Neuronal stem cell (in vitro differentiated cells): Measurements from ENCODE around the gene EPHA2. TPM values are rescaled to one million over a fixed set of nuclear protein-coding genes. Genes with fewer than 3 reads are reported as not detected.
A peak's percentile ranks its signal among the peaks of the same experiment; 100 is the strongest.

Experiments
- DNase-seq: peaks from one replicate; pipeline ENCODE4 v3.0.0-alpha.2; 2013; ENCODE audit warnings: low spot score
- H2AFZ ChIP-seq: one replicate; pipeline ENCODE4 v1.6.1; 2013; ENCODE audit warnings: mild to moderate bottlenecking, low read length, inconsistent platforms
- H2AK5ac ChIP-seq: 2 replicates; pipeline ENCODE4 v1.6.1; 2013; ENCODE audit warnings: low read depth, mild to moderate bottlenecking, inconsistent platforms, low read length, moderate library complexity, mixed read lengths
- H2BK120ac ChIP-seq: 2 replicates; pipeline ENCODE4 v1.6.1; 2013; ENCODE audit warnings: low read depth, mild to moderate bottlenecking, inconsistent platforms, low read length, moderate library complexity, mixed read lengths
- H2BK12ac ChIP-seq: one replicate; pipeline ENCODE4 v1.6.1; 2013; ENCODE audit warnings: low read length, inconsistent platforms
- H2BK15ac ChIP-seq: 2 replicates; pipeline ENCODE4 v1.6.1; 2013; ENCODE audit warnings: mild to moderate bottlenecking, low read length, inconsistent platforms, mixed read lengths
- H2BK5ac ChIP-seq: one replicate; pipeline ENCODE4 v1.6.1; 2013; ENCODE audit warnings: inconsistent platforms, mild to moderate bottlenecking, low read length, moderate library complexity
- H3K14ac ChIP-seq: one replicate; pipeline ENCODE4 v1.6.1; 2013; ENCODE audit warnings: low read length, inconsistent platforms
- H3K18ac ChIP-seq: 2 replicates; pipeline ENCODE4 v1.6.1; 2013; ENCODE audit warnings: low read length, inconsistent platforms
- H3K23ac ChIP-seq: 2 replicates; pipeline ENCODE4 v1.6.1; 2013; ENCODE audit warnings: low read depth, mild to moderate bottlenecking, mixed read lengths, low read length, inconsistent platforms; ENCODE audit not compliant: poor library complexity
- H3K27ac ChIP-seq: replicated peaks from 3 replicates; pipeline ENCODE4 v1.5.1; 2013; ENCODE audit warnings: low read length, inconsistent platforms
- H3K27me3 ChIP-seq, 3 experiments: 2 replicates each; pipeline ENCODE4 v1.6.1; 2013; ENCODE audit warnings: low read length in 3 of 3, mild to moderate bottlenecking in 2 of 3, inconsistent platforms in 1 of 3, low read depth in 1 of 3, mixed read lengths in 1 of 3, moderate library complexity in 1 of 3; ENCODE audit not compliant: control insufficient read depth in 3 of 3, insufficient read depth in 3 of 3
- H3K36me3 ChIP-seq, 2 donors: replicated peaks in 1 of 2; 2 replicates each; pipeline ENCODE4 v1.6.1; 2013; ENCODE audit warnings: low read length in 2 of 2; ENCODE audit not compliant: control insufficient read depth in 2 of 2, insufficient read depth in 2 of 2
- H3K4ac ChIP-seq: 2 replicates; pipeline ENCODE4 v1.6.1; 2013; ENCODE audit warnings: inconsistent platforms, mild to moderate bottlenecking, low read length, moderate library complexity
- H3K4me1 ChIP-seq, 2 donors: 1 replicate in 1 of 2; 2 replicates in 1 of 2; pipeline ENCODE4 v1.6.1; 2013; ENCODE audit warnings: low read length in 2 of 2, low read depth in 1 of 2; ENCODE audit not compliant: control insufficient read depth in 2 of 2, insufficient read depth in 1 of 2
- H3K4me2 ChIP-seq: one replicate; pipeline ENCODE4 v1.6.1; 2013; ENCODE audit warnings: mild to moderate bottlenecking, low read length, inconsistent platforms; ENCODE audit not compliant: insufficient read depth, poor library complexity, severe bottlenecking
- H3K4me3 ChIP-seq, 2 donors: 2 replicates each; pipeline ENCODE4 v1.5.1; 2013; ENCODE audit warnings: low read length in 2 of 2, mild to moderate bottlenecking in 2 of 2, inconsistent platforms in 1 of 2, moderate library complexity in 1 of 2
- H3K79me1 ChIP-seq: one replicate; pipeline ENCODE4 v1.6.1; 2013; ENCODE audit warnings: low read depth, mild to moderate bottlenecking, inconsistent platforms, low read length, moderate library complexity
- H3K9ac ChIP-seq: one replicate; pipeline ENCODE4 v1.6.1; 2013; ENCODE audit warnings: mild to moderate bottlenecking, low read depth, low read length, inconsistent platforms; ENCODE audit not compliant: poor library complexity
- H3K9me3 ChIP-seq, 2 donors: replicated peaks in 1 of 2; 2 replicates each; pipeline versions ENCODE3 to v1.6.1; 2013; ENCODE audit warnings: low read length in 2 of 2, mild to moderate bottlenecking in 2 of 2, inconsistent platforms in 1 of 2, low read depth in 1 of 2, mixed read lengths in 1 of 2, moderate library complexity in 1 of 2; ENCODE audit not compliant: control insufficient read depth in 2 of 2, insufficient read depth in 1 of 2
- H4K8ac ChIP-seq: one replicate; pipeline ENCODE4 v1.6.1; 2013; ENCODE audit warnings: low read depth, mild to moderate bottlenecking, inconsistent platforms, low read length, moderate library complexity
- H4K91ac ChIP-seq: one replicate; pipeline ENCODE4 v1.6.1; 2013; ENCODE audit warnings: low read length, low read depth, mild to moderate bottlenecking, inconsistent platforms; ENCODE audit not compliant: poor library complexity
- WGBS, 2 donors: extraction: QIAGEN DNeasy Blood & Tissue Kit; methylation state at CpG; one replicate each; pipeline ENCODE4 v1.1.7; 2013; ENCODE audit warnings: missing lambda C conversion rate in 2 of 2, mixed read lengths in 1 of 2; ENCODE audit not compliant: insufficient read length in 2 of 2, insufficient replicate concordance in 1 of 2; ENCODE audit errors: extremely low coverage in 2 of 2; 5-methylcytosine and 5-hydroxymethylcytosine counted together
- polyA plus RNA-seq, 2 experiments: library from polyadenylated mRNA; stranded (reverse); fragments of 200-250 nt; gene quantifications; one replicate each; pipeline ENCODE4 v1.2.3, GENCODE V29; 2013

The EPHA2 gene
- polyA plus RNA-seq (2013, experiment 1 of 2) = 74.6 TPM
- polyA plus RNA-seq (2013, experiment 2 of 2) = 73.7 TPM

DNA sequence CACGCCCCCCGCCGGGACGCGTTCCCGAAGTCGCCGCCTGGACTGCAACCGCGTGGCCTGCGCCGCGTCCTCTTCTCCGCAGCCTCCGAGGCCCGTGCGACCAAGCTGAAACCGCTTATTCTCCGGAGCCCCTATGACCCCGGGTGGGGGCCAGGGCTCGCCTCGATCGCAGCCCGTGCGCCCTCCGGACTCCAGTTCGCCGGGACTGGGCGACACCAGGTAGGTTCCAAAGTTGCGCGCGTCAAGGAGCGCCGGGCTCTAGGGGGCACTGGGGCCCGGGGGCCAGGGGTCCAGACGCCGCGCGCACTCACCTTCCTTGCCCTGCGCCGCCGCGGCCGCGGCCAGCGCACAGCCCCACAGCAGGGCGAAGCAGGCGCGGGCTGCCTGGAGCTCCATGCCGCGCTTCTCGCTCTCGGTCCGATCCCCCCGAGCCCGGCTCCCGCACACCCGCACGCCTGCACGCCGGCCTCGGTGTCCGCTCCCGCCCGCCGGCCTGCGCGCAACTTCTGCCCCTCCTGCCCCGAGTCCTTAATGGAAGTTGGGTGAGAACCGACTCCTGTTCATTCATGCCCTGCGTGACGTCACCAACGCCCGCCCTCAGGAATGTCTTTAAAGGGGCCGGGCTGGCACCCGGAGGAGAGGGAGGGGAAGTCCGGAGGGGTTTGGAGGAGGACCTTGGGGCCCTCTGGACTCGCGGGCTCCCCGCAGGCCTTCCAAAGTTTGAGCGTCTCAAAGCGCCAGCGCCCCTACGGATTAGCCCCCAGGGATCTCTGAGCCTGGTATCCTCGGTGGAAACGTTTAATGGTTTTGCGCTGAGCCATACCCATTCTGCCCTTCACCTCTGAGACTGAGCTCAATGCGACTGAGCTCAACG, at the start of gene EPHA2:
Gene EPHA2, minus strand, starts transcription at position 533 of the 874 bp plus-strand sequence. Its CDS starts 137 bp downstream, at position 396.
- Histone ChIP-seq H2BK15ac (peak within 1 kb of the TSS; percentile 79), H3K79me1 (peaks cover 8% of the 10 kb centered on the region), H3K9me3 (peaks cover 0 to 2% of the 10 kb centered on the region in 2 donors), H3K27me3 (no peaks in the 10 kb centered on the region), H2AK5ac (peak within 1 kb of the TSS; percentile 94), H2AFZ (peak within 1 kb of the TSS; percentile 95), H3K36me3 (peaks cover 3 to 6% of the 10 kb centered on the region in 2 donors), H3K27ac (peak within 1 kb of the TSS; percentile 67), H3K4me3 (peak within 1 kb of the TSS; percentile 74 to 97), H2BK5ac (peak within 1 kb of the TSS; percentile 96), H2BK120ac (peak within 1 kb of the TSS; percentile 62), H3K14ac (peak within 1 kb of the TSS; percentile 58), H3K18ac (peak within 1 kb of the TSS; percentile 99), H3K4ac (peak within 1 kb of the TSS; percentile 41), H4K8ac (no peak within 1 kb of the TSS), H3K4me1 (peaks cover 41 to 43% of the 10 kb centered on the region in 2 donors), H3K9ac (peak within 1 kb of the TSS; percentile 98), H2BK12ac (peak within 1 kb of the TSS; percentile 67), H3K23ac (peak within 1 kb of the TSS; percentile 92), H4K91ac (peak within 1 kb of the TSS; percentile 56), H3K4me2 (peak within 1 kb of the TSS; percentile 78)
- WGBS, 2 donors = no CpG with 5 or more reads among the region's 89 CpGs
- DNase-seq = peak; percentile 94

- no peaks in the 10 kb centered on the region for H3K79me1 ChIP-seq
- no peak overlapping the region for H3K27ac ChIP-seq
- H3K9ac ChIP-seq = peak overlapping the region; percentile 34
- peaks cover 2 to 13% of the 10 kb centered on the region in 2 donors for H3K4me1 ChIP-seq
- no peak overlapping the region for H3K4me2 ChIP-seq
- no peak overlapping the region for H2BK15ac ChIP-seq
- no peak overlapping the region for H2BK5ac ChIP-seq
- H2BK12ac ChIP-seq = no peak overlapping the region
- H3K4ac ChIP-seq = no peak overlapping the region
- H3K27me3 ChIP-seq = no peaks in the 10 kb centered on the region
- H2AK5ac ChIP-seq = peak overlapping the region; percentile 99
- no peak overlapping the region for H2AFZ ChIP-seq
- H3K23ac ChIP-seq = peak overlapping the region; percentile 16
- no peak for DNase-seq
- H2BK120ac ChIP-seq = no peak overlapping the region
- no peak overlapping the region for H4K8ac ChIP-seq
- H3K18ac ChIP-seq = peak overlapping the region; percentile 45
- peaks cover 4% of the 10 kb centered on the region in 2 donors for H3K36me3 ChIP-seq
- H3K9me3 ChIP-seq = no peaks in the 10 kb centered on the region
- no peak overlapping the region for H3K4me3 ChIP-seq
- no CpG with 5 or more reads among the region's 11 CpGs for WGBS, 2 donors
- H3K14ac ChIP-seq = no peak overlapping the region
- H4K91ac ChIP-seq = no peak overlapping the region
Measured at GRCh38 chr1:16205334-16205671, 49.4 kb upstream of the EPHA2 start.

GRCh38 chr1:16204634-16205333, 48.9 kb upstream of the EPHA2 start:
- no peak for DNase-seq
- no peak overlapping the region for H3K4me2 ChIP-seq

DNA sequence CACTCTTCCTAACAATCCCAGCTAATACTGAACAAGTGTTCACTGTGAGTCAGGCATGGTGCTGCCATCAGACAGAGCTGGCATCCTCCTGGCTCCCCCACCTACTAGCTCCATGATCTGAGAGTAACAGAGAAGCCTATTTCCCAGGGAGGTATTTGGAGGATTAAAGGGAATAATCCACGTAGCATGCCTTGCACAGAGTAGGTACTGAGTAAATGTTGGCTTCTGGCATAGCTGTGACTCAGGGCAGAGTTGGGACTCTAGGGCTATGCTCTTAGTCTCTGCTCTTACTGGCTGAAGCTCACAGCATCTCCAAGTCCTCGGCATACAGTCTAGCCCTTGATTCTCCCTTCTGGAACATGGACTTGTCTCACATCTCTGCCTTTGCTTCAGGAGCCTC, 48.3 kb upstream of the EPHA2 start:
- Histone ChIP-seq H3K23ac (no peak overlapping the region), H3K4me2 (no peak overlapping the region), H2AFZ (no peak overlapping the region), H3K36me3 (peaks cover 4% of the 10 kb centered on the region in 2 donors), H2AK5ac (no peak overlapping the region), H3K4me1 (peaks cover 0 to 10% of the 10 kb centered on the region in 2 donors), H3K27ac (no peak overlapping the region), H3K79me1 (no peaks in the 10 kb centered on the region), H3K4ac (no peak overlapping the region), H4K8ac (no peak overlapping the region), H4K91ac (no peak overlapping the region), H2BK15ac (no peak overlapping the region), H3K27me3 (no peaks in the 10 kb centered on the region), H3K4me3 (no peak overlapping the region), H2BK5ac (no peak overlapping the region), H3K9ac (no peak overlapping the region), H2BK120ac (no peak overlapping the region), H3K18ac (no peak overlapping the region), H3K9me3 (no peaks in the 10 kb centered on the region), H3K14ac (no peak overlapping the region), H2BK12ac (no peak overlapping the region)
- no peak for DNase-seq
- WGBS, 2 donors = no CpG with 5 or more reads among the region's 2 CpGs

More at GRCh38 chr1:16204634-16205333, 48.9 kb upstream of the EPHA2 start:
- Histone ChIP-seq H3K27ac (no peak overlapping the region), H2AK5ac (no peak overlapping the region), H2BK15ac (no peak overlapping the region), H2BK120ac (no peak overlapping the region), H3K36me3 (peaks cover 4% of the 10 kb centered on the region in 2 donors), H3K18ac (no peak overlapping the region), H3K4me3 (no peak overlapping the region), H4K91ac (no peak overlapping the region), H3K4me1 (peaks cover 0 to 10% of the 10 kb centered on the region in 2 donors), H4K8ac (no peak overlapping the region), H3K4ac (no peak overlapping the region), H3K14ac (no peak overlapping the region), H3K27me3 (no peaks in the 10 kb centered on the region), H3K23ac (peak overlapping the region; percentile 16), H2BK12ac (no peak overlapping the region), H2AFZ (no peak overlapping the region), H3K79me1 (no peaks in the 10 kb centered on the region), H3K9ac (peak overlapping the region; percentile 17), H3K9me3 (no peaks in the 10 kb centered on the region), H2BK5ac (no peak overlapping the region)
- WGBS, 2 donors = no CpG with 5 or more reads among the region's 12 CpGs
